WTC11 (cell line): Measurements from ENCODE around the gene RASIP1. TPM values are rescaled to one million over a fixed set of nuclear protein-coding genes. Genes with fewer than 3 reads are reported as not detected.

Experiments used
- ATAC-seq: fragments of 200-7000 bp; cut with Tn5 transposase; 2 replicates; pipeline ENCODE4 v1.10.0; 2021; ENCODE audit warnings: mild to moderate bottlenecking, moderate library complexity
- CTCF ChIA-PET: fragments of 300-600 bp; sonication (Branson Sonifier 250); formaldehyde crosslinking; loops from one replicate; lab custom pipeline; 2021; ENCODE audit warnings: antibody characterized with exemption; lab: Charles Lee
- POLR2A ChIA-PET: fragments of 350-600 bp; sonication (Branson Sonifier 250); formaldehyde crosslinking; loops from one replicate; lab custom pipeline; 2021; ENCODE audit warnings: antibody characterized with exemption; lab: Charles Lee
- DNase-seq: peaks from one replicate; pipeline ENCODE4 v3.0.0; 2021; ENCODE audit warnings: low spot score
- H3K27ac Mint-ChIP-seq: 2 replicates; pipeline ENCODE4 v1.8.0; 2021; ENCODE audit warnings: mixed read lengths
- H3K27me3 Mint-ChIP-seq: 2 replicates; pipeline ENCODE4 v1.8.0; 2021; ENCODE audit warnings: low read depth, mild to moderate bottlenecking, moderate library complexity, mixed read lengths
- H3K36me3 Mint-ChIP-seq: 2 replicates; pipeline ENCODE4 v1.8.0; 2021; ENCODE audit warnings: mixed read lengths
- H3K4me1 Mint-ChIP-seq: 2 replicates; pipeline ENCODE4 v1.8.0; 2022; ENCODE audit warnings: mixed read lengths
- H3K4me3 Mint-ChIP-seq: 2 replicates; pipeline ENCODE4 v1.8.0; 2021; ENCODE audit warnings: mild to moderate bottlenecking, moderate library complexity, mixed read lengths
- H3K9me3 Mint-ChIP-seq: 2 replicates; pipeline ENCODE4 v1.8.0; 2021; ENCODE audit warnings: mixed read lengths
- ERG ChIP-seq: fragments of 250-450 bp; sonication (Bioruptor Pico); IDR thresholded peaks from 2 replicates; pipeline ENCODE4 v1.8.0; 2021; ENCODE audit warnings: mild to moderate bottlenecking
- FOXJ3 ChIP-seq: sonication (generic); formaldehyde crosslinking; IDR thresholded peaks from 2 replicates; pipeline ENCODE4 v1.9.0; 2021; ENCODE audit warnings: missing genetic modification reagents, mild to moderate bottlenecking, borderline replicate concordance
- IRF1 ChIP-seq: sonication (generic); formaldehyde crosslinking; IDR thresholded peaks from 2 replicates; pipeline ENCODE4 v1.8.0; 2023; ENCODE audit warnings: missing genetic modification reagents
- NFYB ChIP-seq: sonication (generic); formaldehyde crosslinking; conservative IDR thresholded peaks from 2 replicates; pipeline ENCODE4 v1.8.0; 2022; ENCODE audit warnings: low read depth, missing genetic modification reagents
- OVOL2 ChIP-seq: fragments of 250-450 bp; sonication (Bioruptor Pico); IDR thresholded peaks from 2 replicates; pipeline ENCODE4 v1.9.0; 2021; ENCODE audit warnings: mild to moderate bottlenecking, borderline replicate concordance
- PREB ChIP-seq: sonication (generic); formaldehyde crosslinking; IDR thresholded peaks from 2 replicates; pipeline ENCODE4 v1.8.1; 2022; ENCODE audit warnings: mild to moderate bottlenecking, missing genetic modification reagents, moderate library complexity, borderline replicate concordance
- PRRX2 ChIP-seq: fragments of 250-450 bp; sonication (Bioruptor Pico); IDR thresholded peaks from 2 replicates; pipeline ENCODE4 v1.8.0; 2021; ENCODE audit warnings: mild to moderate bottlenecking
- SP1 ChIP-seq: sonication (generic); formaldehyde crosslinking; conservative IDR thresholded peaks from 2 replicates; pipeline ENCODE4 v1.8.1; 2022; ENCODE audit warnings: missing genetic modification reagents
- USF2 ChIP-seq: sonication (generic); formaldehyde crosslinking; IDR thresholded peaks from 2 replicates; pipeline ENCODE4 v1.8.1; 2023; ENCODE audit warnings: mild to moderate bottlenecking, missing genetic modification reagents, moderate library complexity
- ZBTB43 ChIP-seq: sonication (generic); formaldehyde crosslinking; IDR thresholded peaks from 2 replicates; pipeline ENCODE4 v1.8.1; 2023; ENCODE audit warnings: mild to moderate bottlenecking, missing genetic modification reagents
- ZMAT4 ChIP-seq: fragments of 250-450 bp; sonication (Bioruptor Pico); IDR thresholded peaks from 2 replicates; pipeline ENCODE4 v1.9.0; 2021; ENCODE audit warnings: mild to moderate bottlenecking
- ZNF121 ChIP-seq: sonication (generic); formaldehyde crosslinking; IDR thresholded peaks from 2 replicates; pipeline ENCODE4 v1.8.0; 2023; ENCODE audit warnings: missing genetic modification reagents
- ZNF281 ChIP-seq: sonication (generic); formaldehyde crosslinking; IDR thresholded peaks from 2 replicates; pipeline ENCODE4 v1.8.0; 2023; ENCODE audit warnings: mild to moderate bottlenecking, missing genetic modification reagents
- ZNF317 ChIP-seq: sonication (generic); formaldehyde crosslinking; IDR thresholded peaks from 2 replicates; pipeline ENCODE4 v1.8.1; 2023; ENCODE audit warnings: low read depth, mild to moderate bottlenecking, moderate library complexity, missing genetic modification reagents, borderline replicate concordance
- ZNF512 ChIP-seq: sonication (generic); formaldehyde crosslinking; IDR thresholded peaks from 2 replicates; pipeline ENCODE4 v1.8.1; 2022; ENCODE audit warnings: missing genetic modification reagents, borderline replicate concordance
- ZNF671 ChIP-seq: fragments of 250-450 bp; sonication (Bioruptor Pico); IDR thresholded peaks from 2 replicates; pipeline ENCODE4 v1.8.0; 2021; ENCODE audit warnings: mild to moderate bottlenecking
- ZSCAN18 ChIP-seq: fragments of 250-450 bp; sonication (Bioruptor Pico); IDR thresholded peaks from 2 replicates; pipeline ENCODE4 v2.1.2; 2022; ENCODE audit warnings: mild to moderate bottlenecking, moderate library complexity
- total RNA-seq: library from RNA; stranded (reverse); gene quantifications from 3 replicates; pipeline ENCODE4 v1.2.3, GENCODE V29; 2021

RASIP1 gene
- total RNA-seq, 1 experiment from 2014 or later, result 4.4 TPM

- DNase-seq (no peak), ATAC-seq (no peak)
- no peak overlapping the region for H3K27ac Mint-ChIP-seq
- ChIA-PET CTCF (interaction anchor here (0.5 kb wide), 1 partner anchor 213 kb away, joined by 3 read pairs; no protein-coding TSS in a partner anchor), POLR2A (no interaction called here)
- no peaks in the 10 kb centered on the region; the same call in 1 of the 2 replicates for H3K9me3 Mint-ChIP-seq
- no peak for TF ChIP-seq PREB (CRISPR knock-in tag)
- TF ChIP-seq FOXJ3 (CRISPR knock-in tag), result no peak
- no peak for TF ChIP-seq ZMAT4 (CRISPR knock-in tag)
- no peak for TF ChIP-seq SP1 (CRISPR knock-in tag)
- TF ChIP-seq ZNF121 (CRISPR knock-in tag), result no peak
- TF ChIP-seq PRRX2 (CRISPR knock-in tag), result no peak
- TF ChIP-seq NFYB (CRISPR knock-in tag), result no peak
- no peak for TF ChIP-seq ZNF281 (CRISPR knock-in tag)
- no peaks in the 10 kb centered on the region for H3K27me3 Mint-ChIP-seq
- peaks cover 6% of the 10 kb centered on the region for H3K4me1 Mint-ChIP-seq
- H3K36me3 Mint-ChIP-seq, result peaks cover 32% of the 10 kb centered on the region
- no peak overlapping the region for H3K4me3 Mint-ChIP-seq
Observed at GRCh38 chr19:48702701-48703100, 37.7 kb downstream of the RASIP1 start.

GRCh38 chr19:48698046-48698445 is 42.4 kb downstream of the RASIP1 start:
- Mint-ChIP-seq H3K27ac (no peak overlapping the region), H3K27me3 (no peaks in the 10 kb centered on the region)
- ATAC-seq, result no peak
- TF ChIP-seq ZBTB43, result no peak
- TF ChIP-seq, all 79 proteins: peak for 0
- peaks cover 17% of the 10 kb centered on the region; the same call in 1 of the 2 replicates for H3K36me3 Mint-ChIP-seq
- H3K9me3 Mint-ChIP-seq, result no peaks in the 10 kb centered on the region
- peaks cover 4% of the 10 kb centered on the region for H3K4me1 Mint-ChIP-seq
- H3K4me3 Mint-ChIP-seq, result peak overlapping the region; percentile 97
- POLR2A ChIA-PET, result interaction anchor here (0.6 kb wide), 1 partner anchor 73 kb away, joined by 5 read pairs; no protein-coding TSS in a partner anchor
- DNase-seq, result no peak
- CTCF ChIA-PET, result interaction anchor here (1.0 to 1.6 kb wide), 2 partner anchors 15 to 22 kb away, joined by 4 read pairs; no protein-coding TSS in a partner anchor

GRCh38 chr19:48696353-48697010 is 43.9 kb downstream of the RASIP1 start:
- ATAC-seq, result peak; percentile 53
- DNase-seq, result peak; percentile 46
- peaks cover 8% of the 10 kb centered on the region; the same call in 1 of the 2 replicates for H3K36me3 Mint-ChIP-seq
- H3K9me3 Mint-ChIP-seq, result no peaks in the 10 kb centered on the region
- peak overlapping the region; percentile 97 for H3K4me3 Mint-ChIP-seq
- H3K27me3 Mint-ChIP-seq, result no peaks in the 10 kb centered on the region
- CTCF ChIA-PET, result interaction anchor here (0.6 to 2.3 kb wide), 21 partner anchors 9 to 435 kb away, joined by 3 to 33 read pairs (median 4); partner anchors contain the start of genes CA11, GYS1, IZUMO1 and NTN5
- POLR2A ChIA-PET, result interaction anchor here (0.5 to 3.0 kb wide), 10 partner anchors 17 to 426 kb away, joined by 3 to 20 read pairs (median 6); partner anchors contain the start of genes BCAT2, CA11 and IZUMO1
- H3K4me1 Mint-ChIP-seq, result peaks cover 4% of the 10 kb centered on the region
- peak overlapping the region; percentile 79 for H3K27ac Mint-ChIP-seq
- TF ChIP-seq IRF1 (no peak), ERG (CRISPR knock-in tag) (no peak), ZNF317 (no peak), ZNF512 (no peak), SP1 (CRISPR knock-in tag) (no peak), ZSCAN18 (CRISPR knock-in tag) (no peak), ZNF671 (CRISPR knock-in tag) (no peak), OVOL2 (CRISPR knock-in tag) (no peak), USF2 (peak; percentile 24; the same call in 1 of the 2 replicates), NFYB (CRISPR knock-in tag) (no peak)
